Mucosa of descending colon (tissue), 3 donors: ENCODE data around the gene BPGM. TPM values are rescaled to one million over a fixed set of nuclear protein-coding genes. Genes with fewer than 3 reads are reported as not detected.
"Not testable (repeated sequence)": the region's sequence is repeated elsewhere in the genome, so short reads cannot be mapped to it uniquely, and the experiment has no call there.

Source experiments
- ATAC-seq: fragments of 200-7000 bp; cut with Tn5 transposase; one replicate; pipeline ENCODE4 v1.9.1; 2020; ENCODE audit warnings: mild to moderate bottlenecking, moderate library complexity
- DNase-seq, 3 donors: peaks; one replicate each; pipeline ENCODE4 v3.0.0-alpha.2; 2020
- H3K36me3 ChIP-seq: fragments of 200-600 bp; one replicate; pipeline ENCODE4 v1.8.0; 2021; ENCODE audit warnings: low read depth, mild to moderate bottlenecking
- H3K4me1 ChIP-seq: fragments of 200-600 bp; one replicate; pipeline ENCODE4 v1.8.0; 2021; ENCODE audit warnings: low read depth, mild to moderate bottlenecking
- H3K4me3 ChIP-seq: fragments of 200-600 bp; one replicate; pipeline ENCODE4 v1.8.0; 2021; ENCODE audit warnings: mild to moderate bottlenecking
- H3K9me3 ChIP-seq: fragments of 200-600 bp; one replicate; pipeline ENCODE4 v1.8.0; 2021; ENCODE audit warnings: mild to moderate bottlenecking
- intact Hi-C, 2 donors: fragments of 100-400 bp; cut with DNase I in 1 of 2; cut with micrococcal nuclease in 1 of 2; formaldehyde crosslinking; loops; one replicate each; pipeline versions ENCODE4 v1.11.0 to v1.11.1; 2022; cut with DNase I, micrococcal nuclease
- total RNA-seq, 3 donors: library from RNA; stranded (reverse); fragmentation: NEBNext Ultra II Directional in 2 of 3; extraction: Animal tissue kit (Norgen Biotek cat#: 25700) in 2 of 3; gene quantifications; one replicate each; pipeline versions ENCODE4 v1.2.1 to v1.2.4, GENCODE V29; 2021 to 2023
- TF ChIP-seq, protein P1 (sequence below): fragments of 200-600 bp; IDR thresholded peaks from one replicate; pipeline ENCODE4 v1.8.0; 2022; ENCODE audit warnings: antibody characterized with exemption, mild to moderate bottlenecking
- donor health status: DM: no; HTN: no; CAD: no; lungs with moderate emphysema.
- donor health status: DM: no; HTN: no; CAD: no.
- donor health status: DM: no; HTN: yes; CAD: no.

Gene BPGM
- total RNA-seq, 3 donors from 2014 or later: 9.4 to 17.3 (median 9.4) TPM

DNA sequence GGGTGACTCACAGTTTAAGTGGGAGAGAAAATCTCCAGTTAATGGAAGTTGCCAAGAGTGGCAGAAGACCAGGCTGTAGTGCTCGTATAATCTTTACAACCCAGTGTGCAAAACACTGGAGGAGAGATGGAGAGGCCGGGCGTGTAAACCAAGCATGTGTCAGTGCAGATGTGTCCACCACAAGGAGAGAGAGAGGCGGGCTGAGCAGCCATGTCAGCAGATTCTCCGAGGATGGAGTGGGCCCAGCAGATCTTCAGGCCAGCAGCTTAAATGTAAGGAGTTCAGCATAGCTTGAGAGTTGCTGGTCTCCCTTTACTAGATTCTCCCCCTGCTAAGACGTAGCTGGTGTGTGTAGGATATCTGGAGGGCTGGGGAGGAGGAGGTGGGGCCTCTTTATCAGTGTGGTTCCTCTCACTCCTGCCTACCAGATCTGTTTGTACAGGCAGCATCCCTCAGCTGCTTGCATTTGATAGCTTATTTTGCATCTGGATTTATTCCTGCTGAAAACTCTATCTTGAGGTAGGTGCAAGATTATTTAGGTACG, 13.7 kb downstream of the BPGM start:
- ATAC-seq: no peak
- H3K36me3 ChIP-seq: no peaks in the 10 kb centered on the region
- H3K4me3 ChIP-seq: no peak overlapping the region
- no peak for DNase-seq
- no peaks in the 10 kb centered on the region for H3K9me3 ChIP-seq
- intact Hi-C loops: no loop called here
- TF ChIP-seq, protein P1, sequence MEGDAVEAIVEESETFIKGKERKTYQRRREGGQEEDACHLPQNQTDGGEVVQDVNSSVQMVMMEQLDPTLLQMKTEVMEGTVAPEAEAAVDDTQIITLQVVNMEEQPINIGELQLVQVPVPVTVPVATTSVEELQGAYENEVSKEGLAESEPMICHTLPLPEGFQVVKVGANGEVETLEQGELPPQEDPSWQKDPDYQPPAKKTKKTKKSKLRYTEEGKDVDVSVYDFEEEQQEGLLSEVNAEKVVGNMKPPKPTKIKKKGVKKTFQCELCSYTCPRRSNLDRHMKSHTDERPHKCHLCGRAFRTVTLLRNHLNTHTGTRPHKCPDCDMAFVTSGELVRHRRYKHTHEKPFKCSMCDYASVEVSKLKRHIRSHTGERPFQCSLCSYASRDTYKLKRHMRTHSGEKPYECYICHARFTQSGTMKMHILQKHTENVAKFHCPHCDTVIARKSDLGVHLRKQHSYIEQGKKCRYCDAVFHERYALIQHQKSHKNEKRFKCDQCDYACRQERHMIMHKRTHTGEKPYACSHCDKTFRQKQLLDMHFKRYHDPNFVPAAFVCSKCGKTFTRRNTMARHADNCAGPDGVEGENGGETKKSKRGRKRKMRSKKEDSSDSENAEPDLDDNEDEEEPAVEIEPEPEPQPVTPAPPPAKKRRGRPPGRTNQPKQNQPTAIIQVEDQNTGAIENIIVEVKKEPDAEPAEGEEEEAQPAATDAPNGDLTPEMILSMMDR: no peak
- no peaks in the 10 kb centered on the region for H3K4me1 ChIP-seq

DNA sequence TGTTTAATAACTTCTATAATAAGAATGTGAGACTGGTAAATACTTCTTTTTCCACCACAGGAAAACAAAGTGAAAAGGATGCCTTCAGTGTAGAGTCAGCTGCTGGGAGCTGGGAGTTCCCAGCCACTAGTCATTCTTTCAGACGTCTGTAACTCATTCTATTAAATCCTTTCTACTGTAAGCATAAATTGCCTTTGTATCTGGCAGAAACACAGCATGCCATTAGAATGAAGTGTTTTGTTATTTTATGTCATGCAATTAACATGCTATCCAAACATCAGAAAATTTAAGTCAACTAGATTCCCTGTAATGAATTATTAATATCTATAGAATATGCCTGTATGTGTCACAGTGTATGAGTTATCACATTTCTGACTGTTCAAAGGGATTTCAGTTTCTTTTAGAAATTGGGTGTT, 14.3 kb downstream of the BPGM start:
- intact Hi-C loops: no loop called here
- TF ChIP-seq, protein P1: no peak
- ATAC-seq: no peak
- no peaks in the 10 kb centered on the region for H3K36me3 ChIP-seq
- H3K4me3 ChIP-seq: no peak overlapping the region
- H3K4me1 ChIP-seq: no peaks in the 10 kb centered on the region
- no peak for DNase-seq
- no peaks in the 10 kb centered on the region for H3K9me3 ChIP-seq

DNA sequence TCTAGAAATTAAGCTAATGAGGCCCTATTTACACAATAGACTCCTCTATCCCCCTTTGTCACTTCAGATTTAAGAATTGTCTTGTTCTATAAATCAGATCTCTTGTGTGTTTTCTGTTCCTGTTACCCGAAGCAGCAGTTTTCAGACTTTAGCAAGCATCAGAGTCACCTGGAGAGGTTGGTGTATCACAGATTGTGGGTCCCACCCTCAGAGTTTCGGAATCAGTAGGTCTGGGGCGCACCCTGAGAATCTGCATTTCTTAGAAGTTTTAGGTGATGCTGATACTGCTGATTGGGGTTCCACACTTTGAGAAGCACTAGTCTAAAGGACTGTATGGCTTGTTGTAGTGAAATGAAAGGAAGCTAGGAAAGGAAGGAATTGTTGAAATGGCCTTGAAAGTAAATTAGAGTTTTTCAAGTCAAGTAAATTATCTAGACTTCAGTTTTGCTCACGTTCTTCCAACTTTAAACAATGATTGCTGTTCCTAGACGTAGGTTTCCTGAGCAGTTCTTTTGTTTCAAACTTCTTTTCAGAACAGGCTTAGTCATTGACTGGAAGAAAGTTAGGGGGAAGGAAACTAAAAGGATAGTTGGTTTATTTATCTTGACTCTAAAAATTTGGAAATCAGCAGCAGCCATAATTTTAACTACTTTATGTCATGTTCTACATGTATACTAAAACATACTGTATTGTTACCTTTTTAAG, 15.7 kb downstream of the BPGM start:
- no peak overlapping the region for H3K4me3 ChIP-seq
- intact Hi-C loops: no loop called here
- no peaks in the 10 kb centered on the region for H3K9me3 ChIP-seq
- DNase-seq: no peak
- H3K36me3 ChIP-seq: no peaks in the 10 kb centered on the region
- TF ChIP-seq, protein P1: no peak
- no peaks in the 10 kb centered on the region for H3K4me1 ChIP-seq
- no peak for ATAC-seq

DNA sequence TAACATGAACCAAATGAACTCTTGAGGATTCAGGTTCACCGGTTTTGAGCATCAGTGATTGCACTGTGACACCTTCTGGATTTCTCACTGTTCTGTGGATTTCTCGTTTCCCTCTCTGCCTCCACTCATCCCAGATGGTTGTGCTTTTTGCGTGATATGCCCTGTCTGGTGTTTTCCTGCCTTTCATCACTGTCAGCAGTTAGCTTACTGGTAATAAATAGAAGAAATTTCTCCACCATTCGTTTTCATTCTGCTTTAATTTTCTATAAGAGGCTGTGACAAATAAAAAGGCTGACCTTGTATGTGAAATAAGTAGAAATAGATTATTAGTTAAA, 16.2 kb downstream of the BPGM start:
- DNase-seq: no peak
- Histone ChIP-seq H3K36me3 (no peaks in the 10 kb centered on the region), H3K4me1 (no peaks in the 10 kb centered on the region), H3K4me3 (no peak overlapping the region), H3K9me3 (no peaks in the 10 kb centered on the region)
- TF ChIP-seq, protein P1: no peak
- no peak for ATAC-seq
- intact Hi-C loops: no loop called here

DNA sequence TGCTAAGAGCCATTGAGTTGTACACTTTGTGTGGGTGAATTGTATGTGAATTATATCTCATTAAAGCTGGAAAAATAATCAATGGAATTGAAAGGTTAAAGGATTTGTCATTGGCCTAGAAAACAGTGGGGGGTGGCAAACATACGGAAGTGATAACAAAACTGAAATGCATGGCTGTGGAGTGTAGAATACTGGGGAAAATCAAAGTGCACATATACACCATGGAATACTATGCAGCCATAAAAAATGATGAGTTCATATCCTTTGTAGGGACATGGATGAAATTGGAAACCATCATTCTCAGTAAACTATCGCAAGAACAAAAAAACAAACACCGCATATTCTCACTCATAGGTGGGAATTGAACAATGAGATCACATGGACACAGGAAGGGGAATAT, 18.4 kb downstream of the BPGM start:
- H3K4me1 ChIP-seq, DNase-seq, H3K4me3 ChIP-seq, H3K36me3 ChIP-seq, ATAC-seq, H3K9me3 ChIP-seq, intact Hi-C loops: not testable (repeated sequence)

DNA sequence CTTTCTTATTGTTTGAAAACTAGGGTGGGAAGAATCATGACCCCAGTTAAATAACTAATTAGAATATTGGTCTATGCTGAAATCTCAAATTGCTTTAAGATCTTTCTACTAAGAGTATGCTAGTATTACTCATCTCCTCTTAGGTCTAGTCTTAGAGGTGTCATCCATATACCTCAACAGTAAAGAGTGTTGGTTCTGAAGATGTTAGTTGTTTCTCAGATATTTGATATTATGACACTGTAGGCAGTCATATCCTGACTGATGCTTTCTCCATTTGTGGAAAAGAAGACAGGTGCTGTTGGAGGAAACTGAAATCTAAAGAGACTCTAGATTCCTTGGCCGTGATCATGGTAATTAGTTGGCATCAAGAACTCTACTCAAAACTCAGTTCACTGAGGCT, 21.2 kb downstream of the BPGM start:
- H3K36me3 ChIP-seq: no peaks in the 10 kb centered on the region
- DNase-seq (no peak), ATAC-seq (no peak)
- TF ChIP-seq, protein P1: no peak
- intact Hi-C loops: no loop called here
- no peak overlapping the region for H3K4me3 ChIP-seq
- peaks cover 7% of the 10 kb centered on the region for H3K4me1 ChIP-seq
- no peaks in the 10 kb centered on the region for H3K9me3 ChIP-seq
